Lung (tissue), 12 donors: Measurements from ENCODE around the gene PSENEN. TPM values are rescaled to one million over a fixed set of nuclear protein-coding genes. Genes with fewer than 3 reads are reported as not detected.

ENCODE experiments used
- ATAC-seq: fragments of 200-7000 bp; cut with Tn5 transposase; one replicate; pipeline ENCODE4 v1.9.1; 2020; ENCODE audit warnings: moderate number of reproducible peaks; ENCODE audit not compliant: insufficient read depth, low FRiP score
- DNase-seq, 3 donors: peaks; one replicate each; pipeline ENCODE4 v3.0.0-alpha.2; 2013 to 2017
- H3K27ac ChIP-seq, 2 donors: one replicate each; pipeline ENCODE4 v1.5.1; 2013; ENCODE audit warnings: mild to moderate bottlenecking in 2 of 2, moderate library complexity in 2 of 2, control low read depth in 1 of 2, inconsistent platforms in 1 of 2, low read depth in 1 of 2, low read length in 1 of 2
- H3K27me3 ChIP-seq, 3 donors: one replicate each; pipeline ENCODE4 v1.5.1; 2013; ENCODE audit warnings: low read length in 2 of 3; ENCODE audit not compliant: control insufficient read depth in 3 of 3, insufficient read depth in 3 of 3
- H3K36me3 ChIP-seq, 4 donors: one replicate each; pipeline ENCODE4 v1.5.1; 2013; ENCODE audit warnings: low read length in 4 of 4, mild to moderate bottlenecking in 1 of 4, moderate library complexity in 1 of 4; ENCODE audit not compliant: control insufficient read depth in 4 of 4, insufficient read depth in 4 of 4
- H3K4me1 ChIP-seq, 5 donors: one replicate each; pipeline ENCODE4 v1.5.1; 2013; ENCODE audit warnings: low read length in 5 of 5, mild to moderate bottlenecking in 2 of 5, moderate library complexity in 1 of 5; ENCODE audit not compliant: control insufficient read depth in 5 of 5, insufficient read depth in 5 of 5
- H3K4me3 ChIP-seq: one replicate; pipeline ENCODE4 v1.5.1; 2013; ENCODE audit warnings: mild to moderate bottlenecking, control low read depth, moderate library complexity
- H3K9ac ChIP-seq, 2 donors: one replicate each; pipeline ENCODE4 v1.5.1; 2013; ENCODE audit warnings: low read length in 2 of 2, control low read depth in 1 of 2; ENCODE audit not compliant: insufficient read depth in 1 of 2
- H3K9me3 ChIP-seq, 4 donors: one replicate each; pipeline ENCODE4 v1.5.1; 2013; ENCODE audit warnings: low read length in 3 of 4, mild to moderate bottlenecking in 1 of 4, moderate library complexity in 1 of 4; ENCODE audit not compliant: control insufficient read depth in 4 of 4, insufficient read depth in 3 of 4
- WGBS, 2 donors: extraction: QIAGEN DNeasy Blood & Tissue Kit; methylation state at CpG; one replicate each; pipeline ENCODE4 v1.1.7; 2013; 5-methylcytosine and 5-hydroxymethylcytosine counted together
- polyA plus RNA-seq, 2 donors: library from polyadenylated mRNA; stranded (reverse); fragments of 200-250 nt; gene quantifications; one replicate each; pipeline ENCODE4 v1.2.1, GENCODE V29; 2013
- total RNA-seq, 2 donors: library from RNA; depleted of rRNA in 1 of 2; stranded (reverse); fragments of >200 nt in 1 of 2; gene quantifications; one replicate each; pipeline ENCODE4 v1.2.1, GENCODE V29; 2014 to 2021
- TF ChIP-seq, protein P1 (sequence below): IDR thresholded peaks from 2 replicates; pipeline ENCODE4 v1.5.1; 2012; ENCODE audit warnings: mild to moderate bottlenecking; ENCODE audit errors: control extremely low read depth, extremely low read depth
- donor health status: control.
- donor health status: control.
- donor health status: Bipolar disorder and iron deficiency.
- donor health status: healthy.
- donor health status: DM: yes; HTN: yes; CAD: no.

The PSENEN gene
- total and polyA plus RNA-seq, 4 donors, result 36.8 to 196 (median 107) TPM

DNA sequence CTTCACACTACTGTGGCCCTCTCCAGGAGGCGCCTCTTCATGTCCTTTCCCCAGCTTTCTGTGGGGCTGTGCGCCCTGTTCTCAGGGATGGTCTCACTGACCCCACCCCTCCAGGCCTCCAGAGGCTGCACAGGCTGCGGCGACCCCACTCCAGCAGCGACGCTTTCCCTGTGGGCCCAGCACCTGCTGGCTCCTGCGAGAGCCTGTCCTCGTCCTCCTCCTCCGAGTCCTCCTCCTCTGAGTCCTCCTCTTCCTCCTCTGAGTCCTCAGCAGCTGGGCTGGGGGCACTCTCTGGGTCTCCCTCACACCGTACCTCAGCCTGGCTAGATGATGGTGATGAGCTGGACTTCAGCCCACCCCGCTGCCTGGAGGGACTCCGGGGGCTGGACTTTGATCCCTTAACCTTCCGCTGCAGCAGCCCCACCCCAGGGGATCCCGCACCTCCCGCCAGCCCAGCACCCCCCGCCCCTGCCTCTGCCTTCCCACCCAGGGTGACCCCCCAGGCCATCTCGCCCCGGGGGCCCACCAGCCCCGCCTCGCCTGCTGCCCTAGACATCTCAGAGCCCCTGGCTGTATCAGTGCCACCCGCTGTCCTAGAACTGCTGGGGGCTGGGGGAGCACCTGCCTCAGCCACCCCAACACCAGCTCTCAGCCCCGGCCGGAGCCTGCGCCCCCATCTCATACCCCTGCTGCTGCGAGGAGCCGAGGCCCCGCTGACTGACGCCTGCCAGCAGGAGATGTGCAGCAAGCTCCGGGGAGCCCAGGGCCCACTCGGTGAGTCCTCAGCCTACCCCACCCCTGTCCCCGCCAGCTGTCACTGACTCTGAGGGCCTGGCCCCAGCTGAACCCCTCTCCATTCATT is 41.1 kb downstream of the PSENEN start:
- TF ChIP-seq, protein P1, sequence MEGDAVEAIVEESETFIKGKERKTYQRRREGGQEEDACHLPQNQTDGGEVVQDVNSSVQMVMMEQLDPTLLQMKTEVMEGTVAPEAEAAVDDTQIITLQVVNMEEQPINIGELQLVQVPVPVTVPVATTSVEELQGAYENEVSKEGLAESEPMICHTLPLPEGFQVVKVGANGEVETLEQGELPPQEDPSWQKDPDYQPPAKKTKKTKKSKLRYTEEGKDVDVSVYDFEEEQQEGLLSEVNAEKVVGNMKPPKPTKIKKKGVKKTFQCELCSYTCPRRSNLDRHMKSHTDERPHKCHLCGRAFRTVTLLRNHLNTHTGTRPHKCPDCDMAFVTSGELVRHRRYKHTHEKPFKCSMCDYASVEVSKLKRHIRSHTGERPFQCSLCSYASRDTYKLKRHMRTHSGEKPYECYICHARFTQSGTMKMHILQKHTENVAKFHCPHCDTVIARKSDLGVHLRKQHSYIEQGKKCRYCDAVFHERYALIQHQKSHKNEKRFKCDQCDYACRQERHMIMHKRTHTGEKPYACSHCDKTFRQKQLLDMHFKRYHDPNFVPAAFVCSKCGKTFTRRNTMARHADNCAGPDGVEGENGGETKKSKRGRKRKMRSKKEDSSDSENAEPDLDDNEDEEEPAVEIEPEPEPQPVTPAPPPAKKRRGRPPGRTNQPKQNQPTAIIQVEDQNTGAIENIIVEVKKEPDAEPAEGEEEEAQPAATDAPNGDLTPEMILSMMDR, result no peak
- no peak for ATAC-seq
- Histone ChIP-seq H3K9me3 (no peaks in the 10 kb centered on the region), H3K4me3 (no peak overlapping the region), H3K9ac (no peak overlapping the region), H3K36me3 (peaks cover 0 to 27% (median 17%) of the 10 kb centered on the region in 4 donors), H3K4me1 (no peaks in the 10 kb centered on the region), H3K27me3 (no peaks in the 10 kb centered on the region), H3K27ac (no peak overlapping the region)
- no peak for DNase-seq
- WGBS, 2 donors, result 95 to 97% methylated on average over 29 to 31 of the region's 31 CpGs

GRCh38 chr19:35787227-35787799 is 41.9 kb downstream of the PSENEN start:
- Histone ChIP-seq H3K4me1 (no peaks in the 10 kb centered on the region), H3K9ac (no peak overlapping the region), H3K9me3 (no peaks in the 10 kb centered on the region), H3K4me3 (no peak overlapping the region), H3K27ac (no peak overlapping the region), H3K36me3 (peaks cover 0 to 21% (median 12%) of the 10 kb centered on the region in 4 donors), H3K27me3 (no peaks in the 10 kb centered on the region)
- TF ChIP-seq, protein P1, result no peak
- no peak for ATAC-seq
- DNase-seq, result no peak
- 93 to 95% methylated on average over 13 to 15 of the region's 15 CpGs for WGBS, 2 donors

DNA sequence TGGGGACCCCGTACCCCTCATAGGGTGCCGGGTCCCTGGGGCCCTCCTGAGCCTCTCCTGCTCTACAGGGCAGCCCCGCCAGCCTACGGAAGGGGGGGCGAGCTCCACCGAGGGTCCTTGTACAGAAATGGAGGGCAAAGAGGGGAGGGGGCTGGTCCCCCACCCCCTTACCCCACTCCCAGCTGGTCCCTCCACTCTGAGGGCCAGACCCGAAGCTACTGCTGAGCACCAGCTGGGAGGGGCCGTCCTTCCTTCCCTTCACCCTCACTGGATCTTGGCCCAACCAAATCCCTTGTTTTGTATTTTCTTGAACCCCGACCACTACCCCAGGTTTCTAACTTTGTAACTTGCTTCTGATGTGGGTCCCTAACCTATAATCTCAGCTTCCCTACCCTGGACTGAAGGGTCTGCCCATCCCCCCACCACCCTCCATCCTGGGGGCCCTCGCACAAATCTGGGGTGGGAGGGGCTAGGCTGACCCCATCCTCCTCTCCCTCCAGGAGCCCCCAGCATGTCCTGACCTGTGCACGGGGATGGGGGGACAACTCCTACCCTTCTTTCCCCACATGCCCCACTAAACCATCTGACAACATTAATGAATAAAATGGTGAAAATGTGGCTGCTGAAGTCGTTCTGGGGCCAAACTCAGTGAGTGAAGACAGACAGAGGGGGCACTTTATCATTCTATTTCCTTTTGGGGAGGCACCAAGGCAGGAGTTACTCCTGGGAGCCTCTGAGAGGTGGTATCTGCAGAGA is 42.9 kb downstream of the PSENEN start:
- ATAC-seq, result no peak
- Histone ChIP-seq H3K4me1 (no peaks in the 10 kb centered on the region), H3K4me3 (no peak overlapping the region), H3K9ac (no peak overlapping the region), H3K36me3 (peaks cover 0 to 12% (median 5%) of the 10 kb centered on the region in 4 donors), H3K9me3 (no peaks in the 10 kb centered on the region), H3K27ac (no peak overlapping the region), H3K27me3 (no peaks in the 10 kb centered on the region)
- 84 to 90% methylated on average over 12 of the region's 12 CpGs for WGBS, 2 donors
- no peak for DNase-seq
- TF ChIP-seq, protein P1, result no peak
